CD14-positive monocyte (primary cell): ENCODE data around the gene REV3L. TPM values are rescaled to one million over a fixed set of nuclear protein-coding genes. Genes with fewer than 3 reads are reported as not detected.
"Not testable (repeated sequence)": the region's sequence is repeated elsewhere in the genome, so short reads cannot be mapped to it uniquely, and the experiment has no call there.

Experiments
- DNase-seq, 3 donors: peaks; one replicate each; pipeline ENCODE4 v3.0.0-alpha.2; 2011 to 2022
- H2AFZ ChIP-seq: 2 replicates; pipeline ENCODE4 v1.6.0; 2012; ENCODE audit warnings: mild to moderate bottlenecking, low read depth, low read length, inconsistent platforms; ENCODE audit not compliant: insufficient read depth, poor library complexity, severe bottlenecking
- H3K27ac ChIP-seq, 2 donors: 1 replicate in 1 of 2; 2 replicates in 1 of 2; pipeline ENCODE4 v1.5.1; 2012 to 2013; ENCODE audit warnings: low read length in 2 of 2, control low read depth in 1 of 2, inconsistent platforms in 1 of 2, low read depth in 1 of 2, mild to moderate bottlenecking in 1 of 2
- H3K27me3 ChIP-seq, 2 donors: one replicate each; pipeline versions ENCODE4 v1.6.0 to v1.6.1; 2011 to 2013; ENCODE audit warnings: low read length in 2 of 2; ENCODE audit not compliant: control insufficient read depth in 2 of 2, insufficient read depth in 2 of 2
- H3K36me3 ChIP-seq, 2 donors: replicated peaks in 1 of 2; 1 replicate in 1 of 2; 2 replicates in 1 of 2; pipeline versions ENCODE4 v1.5.1 to v1.6.1; 2012 to 2013; ENCODE audit warnings: low read length in 2 of 2, control low read depth in 1 of 2, inconsistent platforms in 1 of 2, mild to moderate bottlenecking in 1 of 2; ENCODE audit not compliant: insufficient read depth in 2 of 2, control insufficient read depth in 1 of 2
- H3K4me1 ChIP-seq, 2 donors: 1 replicate in 1 of 2; 2 replicates in 1 of 2; pipeline versions ENCODE4 v1.5.1 to v1.6.1; 2012 to 2013; ENCODE audit warnings: low read length in 2 of 2, control low read depth in 1 of 2, inconsistent platforms in 1 of 2, mild to moderate bottlenecking in 1 of 2, moderate library complexity in 1 of 2; ENCODE audit not compliant: insufficient read depth in 2 of 2, control insufficient read depth in 1 of 2
- H3K4me2 ChIP-seq: replicated peaks from 2 replicates; pipeline ENCODE3; 2012; ENCODE audit warnings: low read length, moderate library complexity, mild to moderate bottlenecking; ENCODE audit not compliant: poor library complexity, severe bottlenecking; ENCODE audit errors: extremely low read depth
- H3K4me3 ChIP-seq, 3 experiments: fragments of 200-600 bp in 1 of 3; sonication (generic) in 1 of 3; replicated peaks in 1 of 3; 1 replicate in 2 of 3; 2 replicates in 1 of 3; pipeline ENCODE4 v1.5.1; 2011 to 2013; ENCODE audit warnings: low read length in 3 of 3, mild to moderate bottlenecking in 3 of 3, control low read depth in 2 of 3, low read depth in 2 of 3, inconsistent platforms in 1 of 3, moderate library complexity in 1 of 3
- H3K79me2 ChIP-seq: 2 replicates; pipeline ENCODE4 v1.6.0; 2012; ENCODE audit warnings: mild to moderate bottlenecking, control low read depth, inconsistent platforms, low read length, moderate library complexity; ENCODE audit not compliant: insufficient read depth
- H3K9ac ChIP-seq: 2 replicates; pipeline ENCODE4 v1.6.0; 2017; ENCODE audit warnings: low read length, mild to moderate bottlenecking; ENCODE audit not compliant: insufficient read depth, poor library complexity, severe bottlenecking
- H3K9me3 ChIP-seq, 2 donors: replicated peaks in 1 of 2; 1 replicate in 1 of 2; 2 replicates in 1 of 2; pipeline versions ENCODE4 v1.5.1 to v1.6.1; 2012 to 2013; ENCODE audit warnings: low read length in 2 of 2, control low read depth in 1 of 2; ENCODE audit not compliant: control insufficient read depth in 1 of 2, insufficient read depth in 1 of 2
- H4K20me1 ChIP-seq: 2 replicates; pipeline ENCODE4 v1.6.0; 2012; ENCODE audit warnings: mild to moderate bottlenecking, low read length, control low read depth, moderate library complexity; ENCODE audit not compliant: insufficient read depth
- H3K27ac Mint-ChIP-seq, 7 donors: one replicate each; pipeline ENCODE4 v1.8.0; 2020; ENCODE audit warnings: mild to moderate bottlenecking in 7 of 7, mixed read lengths in 7 of 7, moderate library complexity in 6 of 7, inconsistent platforms in 2 of 7
- H3K27me3 Mint-ChIP-seq, 3 donors: one replicate each; pipeline ENCODE4 v1.8.0; 2021 to 2022; ENCODE audit warnings: low read depth in 3 of 3, mild to moderate bottlenecking in 3 of 3, mixed read lengths in 3 of 3, moderate library complexity in 3 of 3, inconsistent platforms in 1 of 3
- H3K36me3 Mint-ChIP-seq, 2 donors: one replicate each; pipeline ENCODE4 v1.8.0; 2020; ENCODE audit warnings: mixed read lengths in 2 of 2, inconsistent platforms in 1 of 2, mild to moderate bottlenecking in 1 of 2
- H3K4me1 Mint-ChIP-seq: one replicate; pipeline ENCODE4 v1.8.0; 2020; ENCODE audit warnings: mild to moderate bottlenecking, mixed read lengths
- H3K4me3 Mint-ChIP-seq, 2 donors: one replicate each; pipeline ENCODE4 v1.8.0; 2020; ENCODE audit warnings: mild to moderate bottlenecking in 2 of 2, mixed read lengths in 2 of 2, moderate library complexity in 1 of 2
- H3K9me3 Mint-ChIP-seq, 7 donors: one replicate each; pipeline ENCODE4 v1.8.0; 2020 to 2022; ENCODE audit warnings: mixed read lengths in 7 of 7, mild to moderate bottlenecking in 6 of 7, moderate library complexity in 6 of 7, inconsistent platforms in 2 of 7
- WGBS: methylation state at CpG from one replicate; pipeline ENCODE4 v1.1.5; 2013; ENCODE audit warnings: missing lambda C conversion rate; ENCODE audit not compliant: insufficient coverage; 5-methylcytosine and 5-hydroxymethylcytosine counted together
- intact Hi-C, 2 donors: fragments of 100-400 bp; cut with micrococcal nuclease; formaldehyde crosslinking; loops; one replicate each; pipeline versions ENCODE4 v1.15.0 to v1.15.1; 2023
- polyA plus RNA-seq, 3 donors: library from polyadenylated mRNA; depleted of rRNA in 1 of 3; unstranded in 2 of 3; stranded (reverse) in 1 of 3; fragments of 300-500 nt in 2 of 3; fragments of >200 nt in 1 of 3; fragmentation: Illumina TruSeq in 2 of 3; gene quantifications; 1 replicate in 2 of 3; 2 replicates in 1 of 3; pipeline ENCODE4 v1.2.3, GENCODE V29; 2012 to 2021
- TF ChIP-seq, protein P1 (sequence below): fragments of 200-600 bp; IDR thresholded peaks from one replicate; pipeline ENCODE4 v1.8.0; 2022; ENCODE audit warnings: antibody characterized with exemption, mild to moderate bottlenecking

Gene REV3L
- polyA plus RNA-seq, 3 donors: 3.4 to 5.7 (median 4.9) TPM

- peaks cover 41 to 47% of the 10 kb centered on the region in 2 donors for H3K36me3 Mint-ChIP-seq
- Histone ChIP-seq H4K20me1 (no peaks in the 10 kb centered on the region), H3K4me3 (no peak overlapping the region), H3K9me3 (no peaks in the 10 kb centered on the region), H3K27ac (no peak overlapping the region), H3K4me1 (no peaks in the 10 kb centered on the region), H3K9ac (no peak overlapping the region), H3K27me3 (no peaks in the 10 kb centered on the region), H3K79me2 (no peaks in the 10 kb centered on the region), H2AFZ (no peak overlapping the region), H3K36me3 (peaks cover 16 to 72% of the 10 kb centered on the region in 2 donors), H3K4me2 (no peak overlapping the region)
- H3K9me3 Mint-ChIP-seq: no peaks in the 10 kb centered on the region
- intact Hi-C loops: no loop called here
- no peak overlapping the region for H3K27ac Mint-ChIP-seq
- TF ChIP-seq, protein P1, sequence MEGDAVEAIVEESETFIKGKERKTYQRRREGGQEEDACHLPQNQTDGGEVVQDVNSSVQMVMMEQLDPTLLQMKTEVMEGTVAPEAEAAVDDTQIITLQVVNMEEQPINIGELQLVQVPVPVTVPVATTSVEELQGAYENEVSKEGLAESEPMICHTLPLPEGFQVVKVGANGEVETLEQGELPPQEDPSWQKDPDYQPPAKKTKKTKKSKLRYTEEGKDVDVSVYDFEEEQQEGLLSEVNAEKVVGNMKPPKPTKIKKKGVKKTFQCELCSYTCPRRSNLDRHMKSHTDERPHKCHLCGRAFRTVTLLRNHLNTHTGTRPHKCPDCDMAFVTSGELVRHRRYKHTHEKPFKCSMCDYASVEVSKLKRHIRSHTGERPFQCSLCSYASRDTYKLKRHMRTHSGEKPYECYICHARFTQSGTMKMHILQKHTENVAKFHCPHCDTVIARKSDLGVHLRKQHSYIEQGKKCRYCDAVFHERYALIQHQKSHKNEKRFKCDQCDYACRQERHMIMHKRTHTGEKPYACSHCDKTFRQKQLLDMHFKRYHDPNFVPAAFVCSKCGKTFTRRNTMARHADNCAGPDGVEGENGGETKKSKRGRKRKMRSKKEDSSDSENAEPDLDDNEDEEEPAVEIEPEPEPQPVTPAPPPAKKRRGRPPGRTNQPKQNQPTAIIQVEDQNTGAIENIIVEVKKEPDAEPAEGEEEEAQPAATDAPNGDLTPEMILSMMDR: no peak
- no peak for DNase-seq
- H3K4me1 Mint-ChIP-seq: no peaks in the 10 kb centered on the region
- no peak overlapping the region for H3K4me3 Mint-ChIP-seq
- WGBS: no CpG with 5 or more reads among the region's 3 CpGs
- H3K27me3 Mint-ChIP-seq: no peaks in the 10 kb centered on the region
These were observed 156.5 kb downstream of the REV3L start for GRCh38 chr6:111326563-111326962.

- DNase-seq: no peak
- Histone ChIP-seq H2AFZ (no peak overlapping the region), H3K4me2 (no peak overlapping the region), H3K36me3 (peaks cover 13 to 47% of the 10 kb centered on the region in 2 donors), H3K27me3 (no peaks in the 10 kb centered on the region), H3K4me3 (no peak overlapping the region), H3K4me1 (no peaks in the 10 kb centered on the region), H3K79me2 (no peaks in the 10 kb centered on the region), H3K9ac (no peak overlapping the region), H4K20me1 (no peaks in the 10 kb centered on the region), H3K27ac (no peak overlapping the region), H3K9me3 (no peaks in the 10 kb centered on the region)
- Mint-ChIP-seq H3K27me3 (no peaks in the 10 kb centered on the region), H3K36me3 (peaks cover 28 to 42% of the 10 kb centered on the region in 2 donors), H3K4me1 (no peaks in the 10 kb centered on the region), H3K27ac (no peak overlapping the region), H3K9me3 (peaks cover 0 to 2% (median 0%) of the 10 kb centered on the region in 7 donors), H3K4me3 (no peak overlapping the region)
- TF ChIP-seq, protein P1: no peak
- intact Hi-C loops: no loop called here
- WGBS: 100% methylated on average over 1 of the region's 2 CpGs
These were observed 160.9 kb downstream of the REV3L start for GRCh38 chr6:111322145-111322544.

GRCh38 chr6:111307950-111308349 lies 175.1 kb downstream of the REV3L start:
- H3K9ac ChIP-seq, intact Hi-C loops, DNase-seq, H3K4me3 Mint-ChIP-seq, H3K9me3 ChIP-seq, H2AFZ ChIP-seq, H3K27ac Mint-ChIP-seq, H3K27me3 Mint-ChIP-seq, H3K4me1 Mint-ChIP-seq, H3K79me2 ChIP-seq, H4K20me1 ChIP-seq, H3K9me3 Mint-ChIP-seq, H3K4me1 ChIP-seq, H3K27me3 ChIP-seq, H3K27ac ChIP-seq, H3K4me3 ChIP-seq, H3K4me2 ChIP-seq: not testable (repeated sequence)
- peaks cover 49 to 55% of the 10 kb centered on the region in 2 donors for H3K36me3 Mint-ChIP-seq
- H3K36me3 ChIP-seq: peaks cover 30 to 58% of the 10 kb centered on the region in 2 donors
- no CpG with 5 or more reads among the region's 4 CpGs for WGBS
